DOHH2 (cell line): Measurements from ENCODE around the gene TMC7.

ENCODE experiments used
- CTCF ChIP-seq: fragments of 200-600 bp; sonication (generic); IDR thresholded peaks from one replicate; pipeline ENCODE4 v1.5.1; 2014; ENCODE audit warnings: antibody characterized with exemption, mild to moderate bottlenecking, low read depth, low read length; ENCODE audit not compliant: poor library complexity, severe bottlenecking
- EZH2phosphoT487 ChIP-seq: fragments of 200-600 bp; sonication (generic); IDR thresholded peaks from 2 replicates; pipeline ENCODE4 v1.6.1; 2017; ENCODE audit warnings: borderline replicate concordance, mild to moderate bottlenecking, antibody characterized with exemption, low read length, moderate library complexity, mixed read lengths

GRCh38 chr16:18965555-18965954 is 18.2 kb upstream of the TMC7 start:
- no peak for TF ChIP-seq CTCF
- no peak for TF ChIP-seq EZH2phosphoT487
